DMS 273 treated with DMSO at 0.1 percent for 48 hours (cell line): ENCODE measurements around the gene NUAK1.
"Not testable (repeated sequence)": the region's sequence is repeated elsewhere in the genome, so short reads cannot be mapped to it uniquely, and the experiment has no call there.

Experiments used
- DNase-seq: peaks from one replicate; lab custom pipeline; 2025; lab: John Stamatoyannopoulos, UW

NUAK1 gene

GRCh38 chr12:106146987-106147386, 8.2 kb upstream of the NUAK1 start:
- no peak for DNase-seq

- no peak for DNase-seq
These were observed 7.0 kb upstream of the NUAK1 start for GRCh38 chr12:106145539-106146447.

- DNase-seq: no peak
These were observed 6.1 kb upstream of the NUAK1 start for GRCh38 chr12:106144847-106145246.

- DNase-seq: no peak
These were observed 4.0 kb upstream of the NUAK1 start for GRCh38 chr12:106142591-106143261.

- DNase-seq: not testable (repeated sequence)
These were observed 3.2 kb upstream of the NUAK1 start for GRCh38 chr12:106141920-106142319.

GRCh38 chr12:106141452-106141851, 2.7 kb upstream of the NUAK1 start:
- no peak for DNase-seq

- DNase-seq: no peak
These were observed 2.2 kb upstream of the NUAK1 start for GRCh38 chr12:106141003-106141402.

GRCh38 chr12:106140223-106140986, 1.7 kb upstream of the NUAK1 start:
- no peak for DNase-seq

GRCh38 chr12:106139422-106140171, 843 bp upstream of the NUAK1 start:
- DNase-seq: no peak

GRCh38 chr12:106138357-106138632, 459 bp downstream of the NUAK1 start:
- DNase-seq: no peak

GRCh38 chr12:106137530-106138356, 1.0 kb downstream of the NUAK1 start:
- no peak for DNase-seq

GRCh38 chr12:106136263-106136662, 2.5 kb downstream of the NUAK1 start:
- DNase-seq: no peak

GRCh38 chr12:106135781-106136180, 3.0 kb downstream of the NUAK1 start:
- no peak for DNase-seq

- DNase-seq: no peak
These were observed 3.7 kb downstream of the NUAK1 start for GRCh38 chr12:106135075-106135474.

- DNase-seq: no peak
These were observed 4.3 kb downstream of the NUAK1 start for GRCh38 chr12:106134294-106134949.

- DNase-seq: no peak
These were observed 5.3 kb downstream of the NUAK1 start for GRCh38 chr12:106133136-106134087.

GRCh38 chr12:106132175-106133135, 6.3 kb downstream of the NUAK1 start:
- DNase-seq: no peak

- no peak for DNase-seq
These were observed 7.1 kb downstream of the NUAK1 start for GRCh38 chr12:106131676-106132075.
